ENCODE data around the gene RNF167. TPM values are rescaled to one million over a fixed set of nuclear protein-coding genes. Genes with fewer than 3 reads are reported as not detected.

Gene RNF167
- polyA plus RNA-seq, 1 experiment, result 63.1 TPM

GRCh38 chr17:4899341-4900230 is 40.5 kb upstream of the RNF167 start, which contains the start of gene C17orf107:
Gene C17orf107, plus strand, starts transcription at chr17:4899536. Its CDS starts 227 bp downstream, at chr17:4899763.
- no peak for TF ChIP-seq CTCF (IDR thresholded peaks at IDR 0.05; ENCODE audit: low read depth, low read length)
- DNase-seq (ENCODE audit: low read depth, low spot score), result peak; percentile 20
- ChIA-PET CTCF (interaction anchor here (0.7 to 2.2 kb wide), 3 partner anchors 9 to 333 kb away, joined by 3 to 5 read pairs (median 4); no protein-coding TSS in a partner anchor), POLR2A (no interaction called here)
- Histone ChIP-seq H3K27ac (ENCODE audit: low read depth, low read length) (no peak within 1 kb of the TSS), H3K9me3 (ENCODE audit: control insufficient read depth, insufficient read depth, low read length) (peaks cover 26% of the 10 kb centered on the region; the same call in 1 of the 2 replicates), H3K4me3 (ENCODE audit: low read depth, low read length) (peak within 1 kb of the TSS; percentile 48), H3K27me3 (ENCODE audit: control insufficient read depth, insufficient read depth, low read length) (peaks cover 5% of the 10 kb centered on the region)

GRCh38 chr17:4900231-4901107 is 39.6 kb upstream of the RNF167 start:
- CTCF ChIA-PET, result interaction anchor here (1.4 to 2.2 kb wide), 2 partner anchors 191 to 334 kb away, joined by 4 to 5 read pairs; partner anchors contain the start of gene ARRB2
- Histone ChIP-seq H3K27me3 (ENCODE audit: control insufficient read depth, insufficient read depth, low read length) (peaks cover 5% of the 10 kb centered on the region), H3K27ac (ENCODE audit: low read depth, low read length) (no peak overlapping the region), H3K9me3 (ENCODE audit: control insufficient read depth, insufficient read depth, low read length) (peaks cover 26% of the 10 kb centered on the region; the same call in 1 of the 2 replicates), H3K4me3 (ENCODE audit: low read depth, low read length) (no peak overlapping the region)
- TF ChIP-seq CTCF (IDR thresholded peaks at IDR 0.05; ENCODE audit: low read depth, low read length), result no peak
- POLR2A ChIA-PET, result no interaction called here
- DNase-seq (ENCODE audit: low read depth, low spot score), result no peak

- no peak for TF ChIP-seq CTCF (IDR thresholded peaks at IDR 0.05; ENCODE audit: low read depth, low read length)
- POLR2A ChIA-PET, result no interaction called here
- Histone ChIP-seq H3K4me3 (ENCODE audit: low read depth, low read length) (no peak overlapping the region), H3K27me3 (ENCODE audit: control insufficient read depth, insufficient read depth, low read length) (peaks cover 5% of the 10 kb centered on the region), H3K9me3 (ENCODE audit: control insufficient read depth, insufficient read depth, low read length) (peaks cover 26% of the 10 kb centered on the region; the same call in 1 of the 2 replicates), H3K27ac (ENCODE audit: low read depth, low read length) (no peak overlapping the region)
- CTCF ChIA-PET, result interaction anchor here (0.6 to 2.2 kb wide), 3 partner anchors 18 to 334 kb away, joined by 3 to 5 read pairs (median 4); partner anchors contain the start of gene ARRB2
- DNase-seq (ENCODE audit: low read depth, low spot score), result no peak
Measured at GRCh38 chr17:4901108-4901647, 38.9 kb upstream of the RNF167 start.

GRCh38 chr17:4901648-4902344 is 38.3 kb upstream of the RNF167 start:
- ChIA-PET POLR2A (interaction anchor here (0.6 kb wide), 1 partner anchor 360 kb away, joined by 4 read pairs; no protein-coding TSS in a partner anchor), CTCF (interaction anchor here (0.6 to 2.2 kb wide), 5 partner anchors 11 to 335 kb away, joined by 3 to 5 read pairs (median 4); partner anchors contain the start of gene ARRB2)
- no peak overlapping the region for H3K4me3 ChIP-seq (ENCODE audit: low read depth, low read length)
- no peak for TF ChIP-seq CTCF (IDR thresholded peaks at IDR 0.05; ENCODE audit: low read depth, low read length)
- DNase-seq (ENCODE audit: low read depth, low spot score), result no peak
- peaks cover 5% of the 10 kb centered on the region for H3K27me3 ChIP-seq (ENCODE audit: control insufficient read depth, insufficient read depth, low read length)
- H3K27ac ChIP-seq (ENCODE audit: low read depth, low read length), result no peak overlapping the region
- peaks cover 26% of the 10 kb centered on the region; the same call in 1 of the 2 replicates for H3K9me3 ChIP-seq (ENCODE audit: control insufficient read depth, insufficient read depth, low read length)

Measured in AG04450 (cell line).